ENCODE results near the gene INO80D. TPM values are rescaled to one million over a fixed set of nuclear protein-coding genes. Genes with fewer than 3 reads are reported as not detected.

INO80D gene
- total and polyA plus RNA-seq, 2 donors (not counting 1 experiment from before 2014, with no cell fraction given): 4.8 to 7.4 TPM

GRCh38 chr2:206031162-206031784, 54.7 kb downstream of the INO80D start:
- H3K4me1 ChIP-seq (ENCODE audit: control insufficient read depth, extremely low read depth, insufficient read depth, low read length): peaks cover 4% of the 10 kb centered on the region
- TF ChIP-seq EZH2 (IDR thresholded peaks at IDR 0.05; ENCODE audit: low read length, missing control alignments) (no peak), CTCF (conservative IDR thresholded peaks at IDR 0.05 in 1 of 2, IDR thresholded peaks at IDR 0.05 in 1 of 2; ENCODE audit: low read depth in 1 of 2, low read length in 2 of 2) (no peak)
- no peaks in the 10 kb centered on the region for H3K9me3 ChIP-seq (ENCODE audit: control insufficient read depth, insufficient read depth, low read depth, low read length)
- H2AFZ ChIP-seq (ENCODE audit: low read length): no peak overlapping the region
- no peaks in the 10 kb centered on the region for H3K79me2 ChIP-seq (ENCODE audit: control insufficient read depth, insufficient read depth, low read length)
- peak; percentile 11 to 67 for DNase-seq (ENCODE audit: low read depth in 2 of 2)
- no peak overlapping the region for H3K9ac ChIP-seq (ENCODE audit: insufficient read depth, low read length)
- H4K20me1 ChIP-seq (ENCODE audit: control insufficient read depth, extremely low read depth, insufficient read depth, low read length): no peaks in the 10 kb centered on the region
- H3K27me3 ChIP-seq (ENCODE audit: control insufficient read depth, insufficient read depth, low read length): no peaks in the 10 kb centered on the region
- H3K4me2 ChIP-seq (ENCODE audit: extremely low read depth, insufficient read depth, low read length): no peak overlapping the region
- no peak overlapping the region for H3K4me3 ChIP-seq (replicated peaks in 1 of 4; ENCODE audit: control extremely low read depth in 1 of 4, insufficient read depth in 1 of 4, low read depth in 3 of 4, low read length in 4 of 4)
- H3K36me3 ChIP-seq (ENCODE audit: control insufficient read depth, insufficient read depth, low read length): no peaks in the 10 kb centered on the region
- no peak overlapping the region for H3K27ac ChIP-seq (ENCODE audit: insufficient read depth, low read length)

GRCh38 chr2:206028101-206028500, 57.9 kb downstream of the INO80D start:
- Histone ChIP-seq H4K20me1 (ENCODE audit: control insufficient read depth, extremely low read depth, insufficient read depth, low read length) (no peaks in the 10 kb centered on the region), H3K4me3 (replicated peaks in 1 of 4; ENCODE audit: control extremely low read depth in 1 of 4, insufficient read depth in 1 of 4, low read depth in 3 of 4, low read length in 4 of 4) (no peak overlapping the region), H3K27me3 (ENCODE audit: control insufficient read depth, insufficient read depth, low read length) (no peaks in the 10 kb centered on the region), H3K9me3 (ENCODE audit: control insufficient read depth, insufficient read depth, low read depth, low read length) (no peaks in the 10 kb centered on the region), H3K4me2 (ENCODE audit: extremely low read depth, insufficient read depth, low read length) (no peak overlapping the region), H3K9ac (ENCODE audit: insufficient read depth, low read length) (no peak overlapping the region), H2AFZ (ENCODE audit: low read length) (no peak overlapping the region), H3K27ac (ENCODE audit: insufficient read depth, low read length) (no peak overlapping the region), H3K79me2 (ENCODE audit: control insufficient read depth, insufficient read depth, low read length) (no peaks in the 10 kb centered on the region), H3K4me1 (ENCODE audit: control insufficient read depth, extremely low read depth, insufficient read depth, low read length) (peaks cover 4% of the 10 kb centered on the region), H3K36me3 (ENCODE audit: control insufficient read depth, insufficient read depth, low read length) (no peaks in the 10 kb centered on the region)
- peak in 1 of 2 donors; percentile 3 for DNase-seq (ENCODE audit: low read depth in 2 of 2)
- TF ChIP-seq CTCF (conservative IDR thresholded peaks at IDR 0.05 in 1 of 2, IDR thresholded peaks at IDR 0.05 in 1 of 2; ENCODE audit: low read depth in 1 of 2, low read length in 2 of 2): no peak

GRCh38 chr2:206023183-206023582, 62.8 kb downstream of the INO80D start:
- no peaks in the 10 kb centered on the region for H4K20me1 ChIP-seq (ENCODE audit: control insufficient read depth, extremely low read depth, insufficient read depth, low read length)
- no peak overlapping the region for H3K9ac ChIP-seq (ENCODE audit: insufficient read depth, low read length)
- H3K4me3 ChIP-seq (replicated peaks in 1 of 4; ENCODE audit: control extremely low read depth in 1 of 4, insufficient read depth in 1 of 4, low read depth in 3 of 4, low read length in 4 of 4): no peak overlapping the region
- H2AFZ ChIP-seq (ENCODE audit: low read length): no peak overlapping the region
- H3K27ac ChIP-seq (ENCODE audit: insufficient read depth, low read length): no peak overlapping the region
- H3K9me3 ChIP-seq (ENCODE audit: control insufficient read depth, insufficient read depth, low read depth, low read length): no peaks in the 10 kb centered on the region
- no peaks in the 10 kb centered on the region for H3K4me1 ChIP-seq (ENCODE audit: control insufficient read depth, extremely low read depth, insufficient read depth, low read length)
- H3K27me3 ChIP-seq (ENCODE audit: control insufficient read depth, insufficient read depth, low read length): no peaks in the 10 kb centered on the region
- no peaks in the 10 kb centered on the region for H3K36me3 ChIP-seq (ENCODE audit: control insufficient read depth, insufficient read depth, low read length)
- no peaks in the 10 kb centered on the region for H3K79me2 ChIP-seq (ENCODE audit: control insufficient read depth, insufficient read depth, low read length)
- no peak overlapping the region for H3K4me2 ChIP-seq (ENCODE audit: extremely low read depth, insufficient read depth, low read length)
- peak in 1 of 2 donors; percentile 10 for TF ChIP-seq CTCF (conservative IDR thresholded peaks at IDR 0.05 in 1 of 2, IDR thresholded peaks at IDR 0.05 in 1 of 2; ENCODE audit: low read depth in 1 of 2, low read length in 2 of 2)
- no peak for TF ChIP-seq EZH2 (IDR thresholded peaks at IDR 0.05; ENCODE audit: low read length, missing control alignments)
- DNase-seq (ENCODE audit: low read depth in 2 of 2): peak in 1 of 2 donors; percentile 13

All from fibroblast of lung (primary cell).